NCI-H1105 treated with DMSO at 0.1 percent for 48 hours (cell line): Measurements from ENCODE around the gene RAET1E.
A peak's percentile ranks its signal among the peaks of the same experiment; 100 is the strongest.
"Not testable (repeated sequence)": the region's sequence is repeated elsewhere in the genome, so short reads cannot be mapped to it uniquely, and the experiment has no call there.

Source experiments
- DNase-seq: peaks from one replicate; lab custom pipeline; 2025; lab: John Stamatoyannopoulos, UW

Gene RAET1E

GRCh38 chr6:149927025-149927424 is 29.1 kb upstream of the RAET1E start:
- DNase-seq = not testable (repeated sequence)

- peak; percentile 70 for DNase-seq
Observed at GRCh38 chr6:149925974-149926777, 28.3 kb upstream of the RAET1E start.

GRCh38 chr6:149925253-149925973 is 27.5 kb upstream of the RAET1E start:
- DNase-seq = no peak

GRCh38 chr6:149924933-149925252 is 27.0 kb upstream of the RAET1E start:
- DNase-seq = no peak

- DNase-seq = no peak
Observed at GRCh38 chr6:149924206-149924932, 26.5 kb upstream of the RAET1E start.

- DNase-seq = no peak
Observed at GRCh38 chr6:149923327-149923986, 25.5 kb upstream of the RAET1E start.

GRCh38 chr6:149922642-149923326 is 24.9 kb upstream of the RAET1E start, which contains the start of gene RAET1G:
Gene RAET1G (minus strand): TSS chr6:149923121. CDS start chr6:149923010, 111 bp downstream.
- DNase-seq = peak; percentile 81

GRCh38 chr6:149922091-149922490 is 24.2 kb upstream of the RAET1E start:
- DNase-seq = not testable (repeated sequence)

- no peak for DNase-seq
Observed at GRCh38 chr6:149921361-149921760, 23.4 kb upstream of the RAET1E start.

- DNase-seq = no peak
Observed at GRCh38 chr6:149919834-149920225, 21.9 kb upstream of the RAET1E start.

- DNase-seq = not testable (repeated sequence)
Observed at GRCh38 chr6:149919126-149919833, 21.4 kb upstream of the RAET1E start.

GRCh38 chr6:149918151-149918905 is 20.4 kb upstream of the RAET1E start:
- DNase-seq = no peak

- DNase-seq = no peak
Observed at GRCh38 chr6:149917679-149918078, 19.8 kb upstream of the RAET1E start.

- no peak for DNase-seq
Observed at GRCh38 chr6:149915970-149916865, 18.3 kb upstream of the RAET1E start.

GRCh38 chr6:149913540-149914240 is 15.8 kb upstream of the RAET1E start:
- DNase-seq = no peak

- no peak for DNase-seq
Observed at GRCh38 chr6:149913085-149913484, 15.2 kb upstream of the RAET1E start.

GRCh38 chr6:149912680-149913079 is 14.8 kb upstream of the RAET1E start:
- not testable (repeated sequence) for DNase-seq

- DNase-seq = no peak
Observed at GRCh38 chr6:149910721-149911151, 12.8 kb upstream of the RAET1E start.
